NCI-H2081 (cell line): ENCODE results near the gene VRK3.
"Not testable (repeated sequence)": the region's sequence is repeated elsewhere in the genome, so short reads cannot be mapped to it uniquely, and the experiment has no call there.

Source experiments
- DNase-seq, 2 experiments: peaks; one replicate each; lab custom pipeline; 2025; lab: John Stamatoyannopoulos, UW

Gene VRK3

GRCh38 chr19:49956115-49956495 is 69.1 kb downstream of the VRK3 start:
- no peak for DNase-seq

DNA sequence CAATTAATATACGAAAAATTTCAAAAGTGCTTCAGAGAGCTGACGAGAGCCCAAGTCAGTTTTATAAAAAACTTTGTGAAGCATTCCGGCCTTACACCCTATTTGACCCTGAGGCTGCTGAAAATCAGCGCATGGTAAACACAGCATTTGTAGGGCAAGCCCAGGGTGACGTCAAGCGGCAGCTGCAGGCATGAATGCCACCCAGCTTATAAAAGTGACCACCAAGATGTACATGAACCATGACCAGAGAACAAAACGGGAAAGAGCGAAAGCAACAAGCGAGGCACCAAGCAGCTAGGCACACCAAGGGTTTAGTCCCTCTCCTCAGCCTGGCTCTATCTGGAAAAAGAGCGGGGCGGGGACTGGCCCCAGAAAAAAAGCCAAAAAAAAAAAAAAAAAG is 70.2 kb downstream of the VRK3 start:
- no peak for DNase-seq

DNA sequence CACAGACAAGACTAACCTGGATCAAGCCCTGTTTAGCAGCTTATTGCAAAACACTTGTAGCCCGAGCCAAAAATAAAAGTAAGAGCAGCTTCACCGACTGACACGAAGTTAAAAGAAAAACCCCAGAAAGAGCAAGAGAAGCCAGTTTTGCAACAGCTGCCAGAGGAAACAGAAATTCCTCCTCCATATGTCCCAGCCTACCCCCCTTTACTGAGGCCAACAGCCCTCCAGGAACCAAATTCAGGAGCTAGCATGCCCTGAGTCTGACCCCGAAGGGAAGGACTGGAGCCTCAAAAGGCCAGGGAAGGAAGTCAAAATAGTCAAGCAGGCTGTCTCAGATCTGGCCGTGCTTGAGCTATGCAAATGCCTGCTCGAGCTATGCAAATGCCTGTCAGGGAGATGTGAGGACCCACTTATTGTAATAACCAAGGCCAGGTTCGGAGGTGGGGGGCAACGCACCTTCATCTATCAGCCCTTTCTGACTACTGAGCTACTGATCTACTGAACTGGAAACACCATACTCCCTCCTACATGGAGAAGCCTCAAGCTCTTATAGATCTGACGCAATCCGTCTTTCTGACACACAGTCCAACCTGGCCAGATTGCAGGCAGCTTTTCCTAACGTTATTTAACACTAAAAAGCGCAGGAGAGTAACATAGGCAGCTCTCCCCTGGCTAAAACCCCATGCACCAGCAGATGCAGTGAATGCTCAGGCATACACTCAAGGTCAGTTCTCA is 70.9 kb downstream of the VRK3 start:
- no peak for DNase-seq

DNA sequence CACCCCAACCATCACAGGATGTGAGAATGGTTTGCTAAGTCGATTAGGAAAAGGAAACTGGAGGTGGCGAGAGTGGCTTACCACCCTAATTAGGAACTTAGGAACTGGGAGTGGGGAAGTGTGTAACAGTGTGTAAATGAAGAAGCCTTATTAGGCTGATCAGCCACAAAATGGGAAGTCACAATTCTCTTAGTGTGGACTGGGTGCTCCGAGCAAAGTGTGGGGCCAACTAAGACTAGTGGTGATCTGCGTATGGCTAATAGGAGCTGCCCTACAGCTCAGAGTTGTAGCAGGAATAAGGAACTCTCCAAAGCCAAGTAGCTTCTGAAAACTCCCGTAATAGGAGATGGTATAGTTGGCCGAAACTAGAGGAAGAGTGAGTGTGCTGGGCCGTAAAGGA is 71.8 kb downstream of the VRK3 start:
- DNase-seq: no peak

GRCh38 chr19:49952906-49953305 is 72.3 kb downstream of the VRK3 start:
- DNase-seq: no peak

GRCh38 chr19:49952479-49952836 is 72.7 kb downstream of the VRK3 start:
- DNase-seq: no peak

DNA sequence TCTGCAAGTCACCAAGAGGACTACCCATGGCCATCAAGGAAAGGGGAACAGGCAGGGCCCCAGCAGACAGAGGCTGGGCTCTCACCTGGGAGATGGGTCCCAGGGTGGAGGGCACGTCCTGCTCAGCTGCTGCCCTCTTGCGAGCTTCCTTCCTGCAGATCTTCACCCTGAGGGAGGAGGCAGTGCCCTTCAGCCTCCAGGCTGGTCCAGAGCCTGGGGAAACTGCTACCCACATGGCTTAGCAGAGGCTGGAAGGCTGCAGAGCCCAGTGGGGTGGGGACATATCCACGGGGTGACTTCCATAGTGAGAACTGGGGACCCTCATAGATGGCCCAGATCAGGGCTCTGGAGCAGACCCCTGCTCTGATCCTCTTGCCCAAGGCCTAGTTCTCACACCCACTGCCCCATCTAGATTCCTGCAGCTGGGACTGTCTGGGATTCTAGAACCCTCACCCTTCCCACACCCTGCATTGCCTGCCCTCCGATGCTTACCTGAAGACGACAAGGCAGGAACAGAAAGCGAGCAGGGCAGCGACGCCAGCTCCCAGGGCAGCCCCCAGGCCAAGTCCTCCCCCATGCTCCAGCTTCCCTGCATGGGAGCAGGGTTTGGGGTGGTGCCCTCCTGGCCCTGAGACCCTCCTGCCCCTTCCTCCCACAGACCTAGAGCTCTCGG is 73.2 kb downstream of the VRK3 start:
- no peak for DNase-seq

DNA sequence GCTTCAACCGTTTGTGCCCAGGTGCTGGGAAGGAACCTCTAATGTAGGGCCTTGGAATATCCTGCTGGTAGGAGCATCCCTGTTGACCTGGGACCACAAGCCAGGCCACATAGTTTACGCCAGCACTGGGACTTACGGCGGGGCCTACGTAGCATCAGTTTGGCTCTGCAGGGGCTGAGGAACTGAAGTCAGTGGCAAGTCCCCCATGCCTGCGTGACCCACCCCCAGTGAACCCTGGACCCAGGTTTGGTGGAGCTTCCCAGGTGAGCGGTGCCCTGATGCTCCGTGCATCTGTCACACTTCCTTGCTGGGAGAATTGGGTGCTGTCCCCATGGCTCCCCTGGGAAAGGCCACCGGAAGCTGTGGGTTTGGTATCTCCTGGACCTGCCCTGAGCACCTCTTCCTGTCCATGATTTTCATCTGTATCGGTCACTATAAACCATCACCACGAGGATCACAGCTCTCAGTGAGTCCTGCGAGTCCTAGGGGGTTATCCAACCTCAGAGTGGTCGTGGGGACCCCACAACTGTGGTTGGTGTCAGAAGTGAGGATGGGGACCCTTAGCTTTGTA is 74.1 kb downstream of the VRK3 start:
- DNase-seq: no peak

GRCh38 chr19:49950590-49950948 is 74.6 kb downstream of the VRK3 start:
- no peak for DNase-seq

- no peak for DNase-seq
These were observed 75.2 kb downstream of the VRK3 start for GRCh38 chr19:49949742-49950589.

DNA sequence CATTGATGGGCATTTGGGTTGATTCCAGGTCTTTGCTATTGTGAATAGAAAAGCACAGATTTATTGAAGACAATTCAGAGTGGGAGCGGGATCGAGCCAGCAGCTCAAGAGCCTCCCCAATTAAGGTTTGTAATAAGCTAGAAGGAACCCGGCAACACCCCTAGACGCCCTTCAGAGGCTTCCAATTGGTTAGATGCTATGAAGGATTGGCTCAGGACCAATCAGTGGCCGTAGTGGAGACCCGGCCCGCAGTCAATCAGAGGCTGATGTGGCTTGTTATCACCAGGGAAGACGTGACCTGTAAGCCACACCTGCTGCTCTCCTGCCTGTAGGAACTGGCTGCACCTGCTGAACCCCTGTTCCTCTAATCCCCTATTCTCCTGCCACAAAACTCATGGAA is 78.8 kb downstream of the VRK3 start:
- no peak for DNase-seq

- DNase-seq: not testable (repeated sequence)
These were observed 80.6 kb downstream of the VRK3 start for GRCh38 chr19:49944567-49944966.

DNA sequence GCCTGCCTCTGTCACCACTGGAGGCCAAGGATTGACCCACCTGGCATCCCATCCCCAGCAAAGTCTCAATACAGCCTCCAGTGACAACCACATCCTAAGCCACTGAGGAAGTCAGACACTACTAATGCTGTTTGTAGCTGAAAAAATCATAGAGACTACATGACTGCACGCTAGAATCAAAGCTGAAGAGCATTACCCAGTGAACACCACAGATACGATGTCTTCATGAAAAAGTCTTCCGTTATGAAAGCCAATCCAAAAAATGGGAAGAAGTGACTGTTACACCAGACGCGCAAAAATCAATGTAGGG is 84.7 kb downstream of the VRK3 start:
- no peak for DNase-seq

GRCh38 chr19:49939721-49940481 is 85.3 kb downstream of the VRK3 start:
- DNase-seq: no peak

GRCh38 chr19:49938662-49939061 is 86.5 kb downstream of the VRK3 start:
- DNase-seq: no peak

DNA sequence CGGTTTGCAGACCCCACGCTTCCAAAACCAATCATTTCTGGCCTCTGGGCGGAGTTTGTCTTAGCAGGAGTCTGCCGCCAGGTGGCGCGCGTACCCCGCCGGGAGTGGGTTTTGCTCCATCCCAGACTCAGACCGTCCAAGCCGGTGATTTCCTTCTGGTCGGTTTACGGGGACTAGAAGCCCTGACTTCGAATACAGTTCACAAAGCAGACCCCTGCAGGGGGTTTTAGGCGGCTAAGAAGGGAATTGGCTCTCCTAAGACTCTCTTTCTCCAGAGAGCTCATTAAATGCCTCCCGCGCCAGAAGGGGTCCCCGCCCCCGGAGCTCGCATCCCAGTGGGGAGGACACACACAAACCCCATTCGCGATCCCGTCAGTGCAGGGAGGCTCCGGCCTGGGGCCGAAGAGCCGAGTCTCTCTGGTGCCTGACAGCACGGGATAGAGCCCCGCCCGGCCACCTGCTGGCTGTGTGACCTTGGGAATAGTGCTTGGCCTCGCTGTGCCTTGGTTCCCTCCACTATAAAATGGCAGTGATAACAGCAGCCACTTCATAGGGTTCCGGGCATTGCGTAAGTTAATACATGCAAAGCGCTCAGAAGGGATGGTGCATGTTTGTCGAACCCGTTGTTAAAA is 87.3 kb downstream of the VRK3 start:
- peak; percentile 61 to 65 for DNase-seq

GRCh38 chr19:49936549-49936948 is 88.6 kb downstream of the VRK3 start:
- DNase-seq: no peak

GRCh38 chr19:49933643-49934042 is 91.5 kb downstream of the VRK3 start:
- no peak for DNase-seq

DNA sequence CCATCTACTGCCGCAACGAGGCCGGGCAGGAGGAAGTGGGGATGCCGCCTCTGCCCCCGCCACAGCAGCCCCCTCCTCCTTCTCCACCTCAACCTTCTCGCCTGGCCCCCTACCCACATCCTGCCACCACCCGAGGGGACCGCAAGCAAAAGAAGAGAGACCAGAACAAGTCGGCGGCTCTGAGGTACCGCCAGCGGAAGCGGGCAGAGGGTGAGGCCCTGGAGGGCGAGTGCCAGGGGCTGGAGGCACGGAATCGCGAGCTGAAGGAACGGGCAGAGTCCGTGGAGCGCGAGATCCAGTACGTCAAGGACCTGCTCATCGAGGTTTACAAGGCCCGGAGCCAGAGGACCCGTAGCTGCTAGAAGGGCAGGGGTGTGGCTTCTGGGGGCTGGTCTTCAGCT is 92.4 kb downstream of the VRK3 start:
- no peak for DNase-seq

- DNase-seq: no peak
These were observed 93.1 kb downstream of the VRK3 start for GRCh38 chr19:49932041-49932451.

GRCh38 chr19:49931293-49932040 is 93.7 kb downstream of the VRK3 start:
- no peak for DNase-seq
